GM19023 (cell line): ENCODE results near the gene PALM.

Source experiments
- ATAC-seq: cut with Tn5 transposase; IDR thresholded peaks from one replicate; pipeline ENCODE4 v1.9.1; 2021; ENCODE audit warnings: mild to moderate bottlenecking, moderate library complexity; ENCODE audit not compliant: unreplicated experiment

Gene PALM

DNA sequence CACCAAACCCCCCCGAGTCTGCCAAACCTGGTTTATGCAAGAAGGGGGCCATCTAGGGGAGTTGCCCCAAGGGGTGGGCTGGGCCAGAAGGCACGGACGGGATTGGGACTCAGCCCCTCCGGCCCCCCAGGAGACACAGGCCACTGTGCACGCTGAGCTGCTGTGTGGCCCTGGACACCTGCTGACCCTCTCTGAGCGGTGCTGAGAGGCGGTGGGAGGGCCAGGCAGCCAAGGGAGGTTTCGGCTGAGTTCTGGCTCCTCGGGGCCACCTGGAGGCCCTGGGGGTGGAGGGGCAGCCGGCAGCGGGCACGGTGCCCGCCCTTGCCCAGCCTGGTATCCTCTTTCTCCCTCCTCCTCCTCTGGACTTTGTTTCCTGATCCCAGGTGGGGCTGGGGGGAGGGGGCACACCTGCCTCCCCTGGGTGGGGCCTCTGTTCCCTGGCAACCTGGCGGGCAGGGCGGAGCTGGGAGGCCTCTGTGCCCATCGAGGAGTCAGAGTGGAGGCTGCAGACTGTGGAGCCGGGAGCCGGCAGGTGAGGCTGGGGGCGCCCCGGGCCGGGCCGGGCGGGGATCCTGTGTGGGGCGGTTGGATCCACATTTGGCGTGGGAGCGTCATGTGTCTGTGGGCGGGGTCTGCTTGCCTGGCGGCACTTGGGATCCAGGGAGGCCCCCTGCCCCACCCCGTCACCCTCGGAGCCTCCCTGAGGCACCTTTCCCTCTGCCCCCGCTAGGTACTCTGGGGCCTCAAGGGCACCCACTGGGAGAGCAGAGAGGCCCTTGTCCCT, 42.1 kb downstream of the PALM start, which contains the start of gene MISP:
Gene MISP, plus strand, starts transcription at position 473 of the 784 bp plus-strand sequence. CDS start 5,835 bp downstream, outside the sequence.
- ATAC-seq, result no peak

GRCh38 chr19:751501-752341, 43.0 kb downstream of the PALM start:
- no peak for ATAC-seq

DNA sequence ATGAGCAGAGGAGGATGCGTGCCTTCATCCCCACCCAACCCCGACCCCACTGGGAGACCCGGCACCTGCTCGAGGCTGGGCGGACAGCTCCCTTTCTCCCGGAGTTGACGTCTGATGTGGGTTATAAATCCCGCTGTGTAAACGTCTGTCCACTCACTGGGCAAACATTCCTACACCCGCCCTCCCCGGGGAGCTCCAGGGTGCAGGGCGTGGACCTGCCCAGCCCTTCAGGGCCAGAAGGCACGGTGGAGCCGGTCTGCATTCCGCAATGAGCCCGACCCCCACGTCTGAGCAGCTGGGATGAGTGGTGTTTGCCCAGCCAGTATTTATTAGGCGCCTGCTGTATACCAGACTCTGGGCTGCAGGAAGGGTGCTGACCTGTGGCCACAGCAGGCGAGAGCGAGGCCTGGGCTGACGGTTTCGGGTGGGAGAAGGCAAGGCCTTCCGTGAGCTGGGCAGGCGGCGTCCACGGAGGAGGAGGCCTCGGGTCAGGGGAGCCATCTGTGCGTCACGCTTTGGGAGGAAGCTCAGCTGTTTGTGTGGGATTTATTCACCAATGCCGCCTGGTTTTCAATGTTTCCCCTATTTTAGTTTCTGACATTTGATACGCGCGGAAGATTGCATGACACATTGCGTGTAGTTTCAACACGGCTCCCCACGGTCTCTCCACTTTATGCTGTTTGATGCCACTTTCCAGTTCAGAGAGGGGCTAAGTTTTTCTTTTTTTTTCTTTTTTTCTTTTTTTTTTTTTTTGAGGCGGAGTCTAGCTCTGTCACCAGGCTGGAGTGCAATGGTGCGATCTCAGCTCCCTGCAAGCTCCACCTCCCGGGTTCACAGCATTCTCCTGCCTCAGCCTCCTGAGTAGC, 44.1 kb downstream of the PALM start:
- ATAC-seq, result no peak

GRCh38 chr19:754530-754929, 45.8 kb downstream of the PALM start:
- ATAC-seq, result no peak

DNA sequence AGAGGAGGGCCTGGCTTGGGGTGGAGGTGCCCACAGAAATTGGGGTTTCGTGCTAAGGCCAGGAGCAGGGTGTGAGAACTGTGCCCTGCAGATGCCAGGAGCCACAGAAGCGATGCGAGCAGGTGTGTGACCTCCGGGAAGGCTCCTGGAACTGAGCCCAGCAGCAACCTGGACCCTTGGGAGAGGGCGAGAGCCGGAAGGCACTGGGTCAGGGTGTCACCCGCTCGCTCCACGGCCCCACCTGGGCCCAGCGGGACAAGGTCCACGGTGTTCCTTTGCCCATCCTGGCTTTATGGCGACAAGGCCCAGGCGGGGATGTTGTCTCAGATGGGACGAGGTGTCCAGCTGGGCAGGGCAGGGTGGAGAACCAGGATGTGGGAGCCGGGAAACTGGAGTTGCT, 46.3 kb downstream of the PALM start:
- no peak for ATAC-seq

DNA sequence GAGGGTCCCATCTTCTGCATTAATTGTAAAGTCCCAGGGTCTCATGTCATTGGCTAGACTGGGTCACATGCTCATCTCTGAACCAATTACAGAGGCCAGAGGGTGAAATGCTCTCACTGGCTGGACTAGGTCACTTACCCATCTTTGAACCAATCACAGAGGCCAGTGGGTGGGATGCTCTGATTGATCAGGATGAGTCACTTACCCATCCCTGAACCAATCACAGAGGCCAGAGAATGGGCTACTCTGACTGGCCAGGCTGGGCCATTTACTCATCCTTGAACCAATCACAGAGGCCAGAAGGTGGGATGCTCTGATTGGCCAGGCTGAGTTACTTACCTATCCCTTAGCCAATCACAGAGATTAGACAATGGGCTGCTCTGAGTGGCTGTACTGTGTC, 47.5 kb downstream of the PALM start:
- no peak for ATAC-seq

DNA sequence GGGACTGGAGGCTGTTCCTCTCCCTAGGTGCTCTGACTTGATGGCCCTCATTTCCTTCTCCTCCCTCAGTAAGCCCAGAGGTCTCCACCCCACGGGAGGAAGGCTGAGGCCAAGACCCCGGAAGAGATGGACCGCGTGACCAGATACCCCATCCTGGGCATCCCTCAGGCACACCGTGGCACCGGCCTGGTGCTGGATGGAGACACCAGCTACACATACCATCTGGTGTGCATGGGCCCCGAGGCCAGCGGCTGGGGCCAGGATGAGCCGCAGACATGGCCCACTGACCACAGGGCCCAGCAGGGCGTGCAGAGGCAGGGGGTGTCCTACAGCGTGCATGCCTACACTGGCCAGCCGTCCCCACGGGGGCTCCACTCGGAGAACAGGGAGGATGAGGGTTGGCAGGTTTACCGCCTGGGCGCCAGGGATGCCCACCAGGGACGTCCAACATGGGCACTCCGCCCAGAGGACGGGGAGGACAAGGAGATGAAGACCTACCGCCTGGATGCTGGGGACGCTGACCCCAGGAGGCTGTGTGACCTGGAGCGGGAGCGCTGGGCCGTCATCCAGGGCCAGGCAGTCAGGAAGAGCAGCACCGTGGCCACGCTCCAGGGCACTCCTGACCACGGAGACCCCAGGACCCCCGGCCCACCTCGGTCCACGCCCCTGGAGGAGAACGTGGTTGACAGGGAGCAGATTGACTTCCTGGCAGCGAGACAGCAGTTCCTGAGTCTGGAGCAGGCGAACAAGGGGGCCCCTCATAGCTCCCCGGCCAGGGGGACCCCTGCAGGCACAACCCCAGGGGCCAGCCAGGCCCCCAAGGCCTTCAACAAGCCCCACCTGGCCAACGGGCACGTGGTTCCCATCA, 48.3 kb downstream of the PALM start:
- no peak for ATAC-seq

DNA sequence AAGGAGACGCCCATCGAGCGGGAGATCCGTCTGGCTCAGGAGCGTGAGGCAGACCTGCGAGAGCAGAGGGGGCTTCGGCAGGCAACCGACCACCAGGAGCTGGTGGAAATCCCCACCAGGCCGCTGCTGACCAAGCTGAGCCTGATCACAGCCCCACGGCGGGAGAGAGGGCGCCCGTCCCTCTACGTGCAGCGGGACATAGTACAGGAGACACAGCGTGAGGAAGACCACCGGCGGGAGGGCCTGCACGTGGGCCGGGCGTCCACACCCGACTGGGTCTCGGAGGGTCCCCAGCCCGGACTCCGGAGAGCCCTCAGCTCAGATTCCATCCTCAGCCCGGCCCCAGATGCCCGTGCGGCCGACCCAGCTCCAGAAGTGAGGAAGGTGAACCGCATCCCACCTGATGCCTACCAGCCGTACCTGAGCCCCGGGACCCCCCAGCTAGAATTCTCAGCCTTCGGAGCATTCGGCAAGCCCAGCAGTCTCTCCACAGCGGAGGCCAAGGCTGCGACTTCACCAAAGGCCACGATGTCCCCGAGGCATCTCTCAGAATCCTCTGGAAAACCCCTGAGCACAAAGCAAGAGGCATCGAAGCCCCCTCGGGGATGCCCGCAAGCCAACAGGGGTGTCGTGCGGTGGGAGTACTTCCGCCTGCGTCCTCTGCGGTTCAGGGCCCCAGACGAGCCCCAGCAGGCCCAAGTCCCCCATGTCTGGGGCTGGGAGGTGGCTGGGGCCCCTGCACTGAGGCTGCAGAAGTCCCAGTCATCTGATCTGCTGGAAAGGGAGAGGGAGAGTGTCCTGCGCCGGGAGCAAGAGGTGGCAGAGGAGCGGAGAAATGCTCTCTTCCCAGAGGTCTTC, 49.3 kb downstream of the PALM start:
- ATAC-seq, result no peak

DNA sequence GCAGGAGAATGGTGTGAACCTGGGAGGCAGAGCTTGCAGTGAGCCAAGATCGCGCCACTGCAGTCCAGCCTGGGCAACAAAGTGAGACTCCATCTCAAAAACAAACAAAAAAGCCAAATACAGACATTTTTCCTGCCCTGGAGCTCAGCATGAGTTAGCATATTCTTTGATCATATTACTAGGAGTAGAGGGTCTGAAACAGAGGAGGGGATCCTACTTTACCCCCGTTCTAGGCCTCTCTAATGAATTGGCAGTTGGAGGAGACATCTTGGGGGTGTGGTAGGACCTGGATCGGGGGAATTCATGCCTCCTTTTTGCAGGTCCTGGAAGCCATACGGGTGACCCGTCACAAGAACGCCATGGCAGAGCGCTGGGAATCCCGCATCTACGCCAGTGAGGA, 54.4 kb downstream of the PALM start:
- no peak for ATAC-seq

GRCh38 chr19:763869-764268, 55.1 kb downstream of the PALM start:
- no peak for ATAC-seq

DNA sequence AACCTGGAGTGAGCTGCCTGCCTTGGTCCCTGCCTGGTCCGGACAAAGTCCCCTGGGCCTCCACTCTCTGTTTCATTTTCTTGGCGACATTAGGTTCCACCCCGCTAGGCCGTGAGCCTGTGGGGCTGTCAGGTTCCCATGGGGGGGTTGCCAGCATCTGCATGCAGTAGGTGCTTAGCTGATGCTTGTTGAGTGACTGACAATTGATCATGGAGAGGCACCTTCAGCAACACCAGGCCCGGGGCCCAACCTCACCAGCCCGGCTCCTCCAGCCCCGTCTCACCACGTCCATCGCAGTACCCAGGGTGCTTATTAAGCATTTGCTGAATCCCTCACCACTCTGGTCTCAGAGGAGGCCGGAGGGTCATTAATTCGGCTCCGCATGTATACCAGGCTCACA, 55.6 kb downstream of the PALM start:
- no peak for ATAC-seq

- ATAC-seq, result no peak
Observed at GRCh38 chr19:765179-765738, 56.5 kb downstream of the PALM start.

- ATAC-seq, result no peak
Observed at GRCh38 chr19:768424-768823, 59.7 kb downstream of the PALM start.

DNA sequence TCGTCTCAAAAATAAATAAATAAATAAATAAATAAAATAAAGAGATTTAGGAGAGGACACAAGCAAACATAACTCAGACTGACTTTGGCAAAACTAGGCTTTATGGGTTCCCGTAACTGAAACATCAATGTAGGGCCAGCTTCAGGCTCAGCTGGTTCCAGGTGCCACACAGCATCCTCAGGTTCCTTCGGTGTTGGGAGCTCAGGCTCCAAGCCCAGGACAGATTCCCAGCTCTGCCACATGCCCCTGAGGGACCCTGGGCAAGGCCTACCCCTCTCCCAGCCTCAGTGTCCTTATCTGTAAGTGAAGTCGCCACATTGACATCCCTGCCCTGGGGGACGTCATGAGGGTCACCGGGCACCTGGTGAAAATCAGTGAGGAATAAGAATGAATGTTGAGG, 60.9 kb downstream of the PALM start:
- ATAC-seq, result no peak

DNA sequence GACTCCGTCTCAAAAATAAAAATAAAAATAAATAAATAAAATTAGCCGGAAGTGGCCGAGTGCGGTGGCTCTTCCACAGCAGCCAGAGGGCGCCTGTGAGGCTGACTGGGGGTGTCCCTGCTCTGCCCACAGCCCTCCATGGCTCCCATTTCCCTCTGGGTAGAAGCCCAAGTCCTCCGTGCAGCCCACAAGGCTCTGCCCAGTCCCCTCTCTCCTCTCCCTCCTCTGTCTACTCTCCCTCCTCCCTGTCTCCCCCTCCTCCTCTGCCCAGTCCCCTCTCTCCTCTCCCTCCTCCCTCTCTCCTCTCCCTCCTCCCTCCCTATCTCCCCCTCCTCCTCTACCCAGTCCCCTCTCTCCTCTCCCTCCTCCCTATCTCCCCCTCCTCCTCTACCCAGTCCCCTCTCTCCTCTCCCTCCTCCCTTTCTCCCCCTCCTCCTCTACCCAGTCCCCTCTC, 62.6 kb downstream of the PALM start:
- no peak for ATAC-seq

DNA sequence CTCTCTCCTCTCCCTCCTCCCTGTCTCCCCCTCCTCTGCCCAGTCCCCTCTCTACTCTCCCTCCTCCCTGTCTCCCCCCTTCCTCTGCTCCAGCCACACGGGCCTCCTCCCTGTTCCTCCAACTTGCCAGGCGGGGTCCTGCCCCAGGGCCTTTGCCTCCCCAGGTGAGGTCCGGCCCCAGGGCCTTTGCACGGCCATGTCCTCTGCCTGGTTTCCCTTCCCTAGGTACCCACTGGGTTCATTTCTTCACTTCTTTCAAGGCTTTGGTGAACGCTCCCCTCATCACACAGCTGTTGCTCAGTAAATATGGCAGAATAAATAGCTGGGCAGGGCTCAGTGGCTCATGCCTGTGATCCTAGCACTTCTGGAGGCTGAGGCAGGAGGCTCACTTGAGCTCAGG, 63.3 kb downstream of the PALM start:
- ATAC-seq, result no peak

DNA sequence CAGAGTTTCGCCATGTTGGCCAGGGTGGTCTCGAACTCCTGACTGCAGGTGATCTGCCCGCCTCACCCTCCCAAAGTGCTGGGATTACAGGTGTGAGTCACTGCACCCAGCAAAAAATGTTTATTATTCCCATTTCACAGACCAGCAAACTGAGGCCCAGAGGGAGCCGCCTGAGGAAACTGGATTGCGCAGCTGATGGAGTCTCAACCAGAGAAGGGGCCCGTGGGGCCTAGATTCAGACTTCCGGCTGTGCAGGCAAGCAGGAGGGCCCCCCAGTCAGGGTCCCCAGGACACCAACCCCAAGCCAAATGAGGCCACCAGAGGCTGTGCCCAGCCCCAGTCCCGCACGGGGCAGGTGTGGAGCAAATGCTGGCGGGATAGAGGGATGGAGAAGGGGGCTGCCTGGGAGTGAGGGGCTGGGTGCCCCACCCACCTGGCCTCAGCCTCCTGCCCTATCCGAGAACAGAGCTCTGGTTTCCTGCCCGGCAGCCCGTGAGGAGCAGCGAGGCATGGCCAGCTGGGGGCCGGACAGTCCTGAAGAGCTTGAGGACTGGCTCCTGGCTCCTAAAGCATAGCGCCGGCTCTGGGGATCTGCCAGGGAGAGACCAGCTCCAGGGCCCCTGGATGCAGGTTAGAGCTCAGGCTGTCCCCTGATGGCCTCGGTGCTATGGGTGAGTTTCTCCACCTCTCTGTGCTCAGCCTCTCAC, 64.1 kb downstream of the PALM start:
- no peak for ATAC-seq

- no peak for ATAC-seq
Observed at GRCh38 chr19:776549-776948, 67.8 kb downstream of the PALM start.
